Liver (tissue), 9 donors: ENCODE measurements around the gene DPM1. TPM values are rescaled to one million over a fixed set of nuclear protein-coding genes. Genes with fewer than 3 reads are reported as not detected.

ENCODE experiments used
- DNase-seq: peaks from one replicate; pipeline ENCODE4 v3.0.0-alpha.2; 2017; ENCODE audit warnings: low spot score
- H3K27ac ChIP-seq, 2 donors: one replicate each; pipeline ENCODE4 v1.7.0; 2013; ENCODE audit warnings: inconsistent platforms in 2 of 2, low read length in 2 of 2, control low read depth in 1 of 2, low read depth in 1 of 2, mild to moderate bottlenecking in 1 of 2
- H3K27me3 ChIP-seq, 4 donors: one replicate each; pipeline versions ENCODE4 v1.6.1 to v1.7.0; 2013; ENCODE audit warnings: low read length in 3 of 4, inconsistent platforms in 1 of 4, mild to moderate bottlenecking in 1 of 4, moderate library complexity in 1 of 4; ENCODE audit not compliant: control insufficient read depth in 4 of 4, insufficient read depth in 4 of 4
- H3K36me3 ChIP-seq, 4 donors: one replicate each; pipeline versions ENCODE4 v1.6.1 to v1.7.0; 2013; ENCODE audit warnings: low read length in 3 of 4, mild to moderate bottlenecking in 3 of 4, low read depth in 1 of 4, moderate library complexity in 1 of 4; ENCODE audit not compliant: control insufficient read depth in 4 of 4, insufficient read depth in 3 of 4
- H3K4me1 ChIP-seq, 4 donors: one replicate each; pipeline versions ENCODE4 v1.6.1 to v1.7.0; 2013; ENCODE audit warnings: low read length in 3 of 4, mild to moderate bottlenecking in 3 of 4, moderate library complexity in 1 of 4; ENCODE audit not compliant: control insufficient read depth in 4 of 4, insufficient read depth in 4 of 4
- H3K4me3 ChIP-seq, 3 donors: one replicate each; pipeline versions ENCODE4 v1.6.1 to v1.7.0; 2013; ENCODE audit warnings: low read length in 3 of 3, control low read depth in 1 of 3, low read depth in 1 of 3, mild to moderate bottlenecking in 1 of 3
- H3K9ac ChIP-seq, 2 donors: one replicate each; pipeline ENCODE4 v1.7.0; 2013; ENCODE audit warnings: low read length in 2 of 2, mild to moderate bottlenecking in 2 of 2, moderate library complexity in 2 of 2, control low read depth in 1 of 2, low read depth in 1 of 2
- H3K9me3 ChIP-seq, 4 donors: one replicate each; pipeline versions ENCODE4 v1.6.1 to v1.7.0; 2013; ENCODE audit warnings: low read length in 3 of 4; ENCODE audit not compliant: control insufficient read depth in 4 of 4
- ATF3 ChIP-seq: IDR thresholded peaks from 2 replicates; pipeline ENCODE4 v1.6.1; 2016; ENCODE audit warnings: antibody characterized with exemption
- CTCF ChIP-seq: fragments of 150-350 bp; IDR thresholded peaks from 2 replicates; pipeline ENCODE4 v1.5.1; 2017; ENCODE audit warnings: improper control_type of control experiment, low read depth, low read length; ENCODE audit not compliant: missing input control
- FOXA1 ChIP-seq: IDR thresholded peaks from 2 replicates; pipeline ENCODE4 v1.6.1; 2016; ENCODE audit warnings: antibody characterized with exemption
- FOXA2 ChIP-seq: IDR thresholded peaks from 2 replicates; pipeline ENCODE4 v1.6.1; 2016; ENCODE audit warnings: antibody characterized with exemption
- GABPA ChIP-seq, 2 donors: IDR thresholded peaks in 1 of 2; conservative IDR thresholded peaks in 1 of 2; 2 replicates each; pipeline ENCODE4 v1.6.1; 2016; ENCODE audit warnings: antibody characterized with exemption in 2 of 2, mild to moderate bottlenecking in 1 of 2, moderate library complexity in 1 of 2
- HNF4G ChIP-seq: IDR thresholded peaks from 2 replicates; pipeline ENCODE4 v1.6.1; 2016; ENCODE audit warnings: antibody characterized with exemption
- JUND ChIP-seq, 2 donors: IDR thresholded peaks; 2 replicates each; pipeline ENCODE4 v1.6.1; 2016; ENCODE audit warnings: antibody characterized with exemption in 2 of 2
- MAX ChIP-seq: IDR thresholded peaks from 2 replicates; pipeline ENCODE4 v1.6.1; 2016; ENCODE audit warnings: antibody characterized with exemption
- RAD21 ChIP-seq, 2 donors: IDR thresholded peaks; 2 replicates each; pipeline ENCODE4 v1.6.1; 2016; ENCODE audit warnings: antibody characterized with exemption in 2 of 2, mild to moderate bottlenecking in 2 of 2
- REST ChIP-seq: IDR thresholded peaks from 2 replicates; pipeline ENCODE4 v1.6.1; 2016; ENCODE audit warnings: antibody characterized with exemption, mild to moderate bottlenecking
- RXRA ChIP-seq, 2 donors: IDR thresholded peaks; 2 replicates each; pipeline ENCODE4 v1.6.1; 2017 to 2018; ENCODE audit warnings: antibody characterized with exemption in 2 of 2, mild to moderate bottlenecking in 1 of 2
- SP1 ChIP-seq: IDR thresholded peaks from 2 replicates; pipeline ENCODE4 v1.6.1; 2018; ENCODE audit warnings: antibody characterized with exemption, mild to moderate bottlenecking
- TAF1 ChIP-seq: conservative IDR thresholded peaks from 2 replicates; pipeline ENCODE4 v1.6.1; 2016; ENCODE audit warnings: antibody characterized with exemption, mild to moderate bottlenecking
- YY1 ChIP-seq: IDR thresholded peaks from 2 replicates; pipeline ENCODE4 v1.6.1; 2016; ENCODE audit warnings: antibody characterized with exemption, mild to moderate bottlenecking
- ZBTB33 ChIP-seq: IDR thresholded peaks from 2 replicates; pipeline ENCODE4 v1.6.1; 2016; ENCODE audit warnings: antibody characterized with exemption
- WGBS: extraction: QIAGEN DNeasy Blood & Tissue Kit; methylation state at CpG from one replicate; pipeline ENCODE4 v1.1.7; 2013; 5-methylcytosine and 5-hydroxymethylcytosine counted together
- polyA plus RNA-seq, 2 donors: library from polyadenylated mRNA; stranded (reverse) in 1 of 2; unstranded in 1 of 2; fragments of 200-250 nt in 1 of 2; fragments of >200 nt in 1 of 2; fragmentation: Nextera tagmentation in 1 of 2; extraction: Ambion mirVana in 1 of 2; gene quantifications; one replicate each; pipeline versions ENCODE4 v1.2.1 to v1.2.3, GENCODE V29; 2013 to 2015
- total RNA-seq, 2 donors: library from RNA; depleted of rRNA; stranded (reverse); fragments of >200 nt; gene quantifications; one replicate each; pipeline ENCODE4 v1.2.3, GENCODE V29; 2014
- donor health status: healthy.
- donor health status: healthy.
- donor health status: healthy.
- donor health status: healthy.
- donor health status: healthy.

DPM1 gene
- total and polyA plus RNA-seq, 4 donors: 27.2 to 42.6 (median 35.2) TPM

- Histone ChIP-seq H3K4me1 (no peaks in the 10 kb centered on the region), H3K9me3 (no peaks in the 10 kb centered on the region), H3K27ac (no peak overlapping the region), H3K27me3 (no peaks in the 10 kb centered on the region), H3K36me3 (peaks cover 0 to 14% (median 10%) of the 10 kb centered on the region in 4 donors), H3K9ac (no peak overlapping the region), H3K4me3 (no peak overlapping the region)
- 94% methylated on average over 12 of the region's 12 CpGs for WGBS
- DNase-seq: no peak
- TF ChIP-seq RXRA (IDR thresholded peaks at IDR 0.05) (no peak), HNF4G (no peak), CTCF (no peak), SP1 (no peak), ZBTB33 (no peak), MAX (no peak), ATF3 (no peak), FOXA2 (no peak), FOXA1 (no peak), GABPA (IDR thresholded peaks at IDR 0.05 in 1 of 2, conservative IDR thresholded peaks at IDR 0.05 in 1 of 2) (no peak), RAD21 (IDR thresholded peaks at IDR 0.05) (no peak), TAF1 (no peak), JUND (IDR thresholded peaks at IDR 0.05) (no peak)
Observed at GRCh38 chr20:50886184-50886790, 72.0 kb downstream of the DPM1 start.

- DNase-seq: no peak
- Histone ChIP-seq H3K36me3 (peaks cover 0 to 13% (median 6%) of the 10 kb centered on the region in 4 donors), H3K4me3 (no peak overlapping the region), H3K27me3 (no peaks in the 10 kb centered on the region), H3K4me1 (no peaks in the 10 kb centered on the region), H3K27ac (no peak overlapping the region), H3K9me3 (no peaks in the 10 kb centered on the region), H3K9ac (no peak overlapping the region)
- TF ChIP-seq ZBTB33 (no peak), HNF4G (no peak), GABPA (IDR thresholded peaks at IDR 0.05 in 1 of 2, conservative IDR thresholded peaks at IDR 0.05 in 1 of 2) (no peak), RAD21 (IDR thresholded peaks at IDR 0.05) (no peak), MAX (no peak), ATF3 (no peak), YY1 (no peak), FOXA1 (no peak), RXRA (IDR thresholded peaks at IDR 0.05) (no peak), REST (no peak), FOXA2 (no peak), JUND (IDR thresholded peaks at IDR 0.05) (no peak)
- WGBS: 91% methylated on average over 5 of the region's 5 CpGs
Observed at GRCh38 chr20:50885781-50886180, 72.6 kb downstream of the DPM1 start.
